Chondrocyte (in vitro differentiated cells): ENCODE measurements around the gene IGFBPL1. TPM values are rescaled to one million over a fixed set of nuclear protein-coding genes. Genes with fewer than 3 reads are reported as not detected.
A peak's percentile ranks its signal among the peaks of the same experiment; 100 is the strongest.
"Not testable (repeated sequence)": the region's sequence is repeated elsewhere in the genome, so short reads cannot be mapped to it uniquely, and the experiment has no call there.

Experiments used
- DNase-seq: peaks from one replicate; pipeline ENCODE4 v3.0.0; 2021; ENCODE audit warnings: mixed read lengths, low spot score
- H3K27ac Mint-ChIP-seq: one replicate; pipeline ENCODE4 v1.8.0; 2021; ENCODE audit warnings: mild to moderate bottlenecking, moderate library complexity, mixed read lengths; ENCODE audit not compliant: unreplicated experiment
- H3K27me3 Mint-ChIP-seq: 2 replicates; pipeline ENCODE4 v1.8.0; 2021; ENCODE audit warnings: low read depth, mixed read lengths
- H3K36me3 Mint-ChIP-seq: 2 replicates; pipeline ENCODE4 v1.8.0; 2021; ENCODE audit warnings: low read depth, mixed read lengths
- H3K4me1 Mint-ChIP-seq: 2 replicates; pipeline ENCODE4 v1.8.0; 2021; ENCODE audit warnings: low read depth, mild to moderate bottlenecking, mixed read lengths
- H3K4me3 Mint-ChIP-seq: one replicate; pipeline ENCODE4 v1.8.0; 2021; ENCODE audit warnings: mild to moderate bottlenecking, moderate library complexity, mixed read lengths; ENCODE audit not compliant: unreplicated experiment
- H3K9me3 Mint-ChIP-seq: 2 replicates; pipeline ENCODE4 v1.8.0; 2021; ENCODE audit warnings: low read depth, mixed read lengths
- total RNA-seq: library from RNA; stranded (reverse); gene quantifications from 3 replicates; pipeline ENCODE4 v1.2.1, GENCODE V29; 2021
- TF ChIP-seq, protein P1 (sequence below): fragments of 200-600 bp; sonication (generic); IDR thresholded peaks from 2 replicates; pipeline ENCODE4 v1.5.0; 2021; ENCODE audit warnings: antibody characterized with exemption, mild to moderate bottlenecking, moderate library complexity

The IGFBPL1 gene
- total RNA-seq, 1 donor from 2014 or later: 2.8 TPM

DNA sequence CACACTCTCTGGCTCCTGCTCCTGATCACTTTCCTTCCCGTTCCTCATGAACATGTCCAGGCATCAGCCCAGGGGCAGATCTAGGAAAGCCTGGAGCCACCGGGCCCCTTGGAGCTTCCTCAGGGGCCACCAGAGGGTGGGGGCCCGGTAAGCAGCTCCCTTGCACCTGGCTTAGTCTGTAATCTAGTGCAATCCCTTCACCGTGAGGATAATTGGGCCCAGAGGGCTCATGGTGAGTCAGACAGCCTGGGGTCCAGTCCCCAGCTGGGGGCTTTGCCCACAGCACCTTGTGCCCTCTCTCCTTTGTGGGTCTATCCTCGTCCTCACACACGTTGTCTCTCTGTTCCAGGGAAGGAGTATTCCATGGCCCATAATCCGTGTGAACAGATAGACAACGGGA is 42.1 kb downstream of the IGFBPL1 start:
- H3K27ac Mint-ChIP-seq: no peak overlapping the region
- TF ChIP-seq, protein P1, sequence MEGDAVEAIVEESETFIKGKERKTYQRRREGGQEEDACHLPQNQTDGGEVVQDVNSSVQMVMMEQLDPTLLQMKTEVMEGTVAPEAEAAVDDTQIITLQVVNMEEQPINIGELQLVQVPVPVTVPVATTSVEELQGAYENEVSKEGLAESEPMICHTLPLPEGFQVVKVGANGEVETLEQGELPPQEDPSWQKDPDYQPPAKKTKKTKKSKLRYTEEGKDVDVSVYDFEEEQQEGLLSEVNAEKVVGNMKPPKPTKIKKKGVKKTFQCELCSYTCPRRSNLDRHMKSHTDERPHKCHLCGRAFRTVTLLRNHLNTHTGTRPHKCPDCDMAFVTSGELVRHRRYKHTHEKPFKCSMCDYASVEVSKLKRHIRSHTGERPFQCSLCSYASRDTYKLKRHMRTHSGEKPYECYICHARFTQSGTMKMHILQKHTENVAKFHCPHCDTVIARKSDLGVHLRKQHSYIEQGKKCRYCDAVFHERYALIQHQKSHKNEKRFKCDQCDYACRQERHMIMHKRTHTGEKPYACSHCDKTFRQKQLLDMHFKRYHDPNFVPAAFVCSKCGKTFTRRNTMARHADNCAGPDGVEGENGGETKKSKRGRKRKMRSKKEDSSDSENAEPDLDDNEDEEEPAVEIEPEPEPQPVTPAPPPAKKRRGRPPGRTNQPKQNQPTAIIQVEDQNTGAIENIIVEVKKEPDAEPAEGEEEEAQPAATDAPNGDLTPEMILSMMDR: no peak
- peak; percentile 24 for DNase-seq
- H3K4me3 Mint-ChIP-seq: no peak overlapping the region
- peaks cover 67% of the 10 kb centered on the region for H3K4me1 Mint-ChIP-seq
- H3K27me3 Mint-ChIP-seq: no peaks in the 10 kb centered on the region
- H3K9me3 Mint-ChIP-seq: peaks cover 11% of the 10 kb centered on the region
- peaks cover 7% of the 10 kb centered on the region for H3K36me3 Mint-ChIP-seq

DNA sequence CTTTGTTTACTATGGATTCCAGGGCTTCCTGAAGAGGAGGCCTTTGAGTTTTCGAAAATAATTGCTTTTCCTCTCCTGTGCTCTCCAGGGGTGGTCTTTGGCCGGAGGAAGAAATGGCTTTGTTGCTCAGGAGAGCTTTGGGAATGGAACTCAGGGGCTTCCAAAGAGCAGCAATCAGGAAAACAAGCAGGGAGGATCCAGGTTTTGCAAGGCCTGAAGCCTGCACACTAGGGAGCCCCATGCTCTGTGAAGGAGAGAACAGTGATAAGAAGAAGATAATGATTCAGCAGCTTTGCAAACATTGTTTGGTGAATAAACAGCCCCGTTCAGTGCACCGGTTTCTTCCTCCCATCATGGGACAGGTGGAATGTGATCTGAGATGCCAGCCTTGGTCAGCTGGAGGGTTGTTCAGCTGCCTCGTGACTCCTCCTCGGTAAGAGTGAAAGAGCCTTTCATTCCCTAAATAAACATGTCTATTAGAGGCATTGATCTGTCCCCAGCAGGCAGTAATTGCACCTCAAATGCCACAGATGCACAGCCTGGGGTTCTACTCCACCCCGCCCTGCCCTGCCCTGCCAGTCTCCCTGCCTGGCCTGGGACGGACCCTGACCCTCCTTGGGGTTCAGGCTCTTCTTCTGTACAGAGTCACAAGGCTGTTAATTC is 43.3 kb downstream of the IGFBPL1 start:
- TF ChIP-seq, protein P1: no peak
- H3K4me3 Mint-ChIP-seq: no peak overlapping the region
- peaks cover 7% of the 10 kb centered on the region for H3K36me3 Mint-ChIP-seq
- DNase-seq: no peak
- H3K27me3 Mint-ChIP-seq: no peaks in the 10 kb centered on the region
- peaks cover 74% of the 10 kb centered on the region for H3K4me1 Mint-ChIP-seq
- H3K9me3 Mint-ChIP-seq: peaks cover 11% of the 10 kb centered on the region
- peak overlapping the region; percentile 70 for H3K27ac Mint-ChIP-seq

GRCh38 chr9:38380230-38380871 is 43.9 kb downstream of the IGFBPL1 start:
- H3K27me3 Mint-ChIP-seq: no peaks in the 10 kb centered on the region
- no peak overlapping the region for H3K4me3 Mint-ChIP-seq
- no peak overlapping the region for H3K27ac Mint-ChIP-seq
- H3K9me3 Mint-ChIP-seq: peaks cover 11% of the 10 kb centered on the region
- peaks cover 7% of the 10 kb centered on the region for H3K36me3 Mint-ChIP-seq
- H3K4me1 Mint-ChIP-seq: peaks cover 69% of the 10 kb centered on the region
- DNase-seq: no peak
- TF ChIP-seq, protein P1: no peak

GRCh38 chr9:38377336-38378083 is 46.7 kb downstream of the IGFBPL1 start:
- not testable (repeated sequence) for H3K4me3 Mint-ChIP-seq, H3K36me3 Mint-ChIP-seq, H3K9me3 Mint-ChIP-seq, H3K27me3 Mint-ChIP-seq, DNase-seq
- H3K27ac Mint-ChIP-seq: peak overlapping the region; percentile 12
- H3K4me1 Mint-ChIP-seq: peaks cover 41% of the 10 kb centered on the region

- no peak overlapping the region for H3K4me3 Mint-ChIP-seq
- peaks cover 2% of the 10 kb centered on the region for H3K27me3 Mint-ChIP-seq
- TF ChIP-seq, protein P1: no peak
- H3K27ac Mint-ChIP-seq: peak overlapping the region; percentile 61
- no peaks in the 10 kb centered on the region for H3K36me3 Mint-ChIP-seq
- H3K9me3 Mint-ChIP-seq: no peaks in the 10 kb centered on the region
- H3K4me1 Mint-ChIP-seq: peaks cover 27% of the 10 kb centered on the region
- no peak for DNase-seq
Observed at GRCh38 chr9:38376021-38376670, 48.1 kb downstream of the IGFBPL1 start.
